Pancreas (tissue), 10 donors: Measurements from ENCODE around the gene VGLL4. TPM values are rescaled to one million over a fixed set of nuclear protein-coding genes. Genes with fewer than 3 reads are reported as not detected.

Experiments
- ATAC-seq, 4 donors: fragments of 200-7000 bp; cut with Tn5 transposase; one replicate each; pipeline versions ENCODE4 v1.8.0 to v1.9.1; 2020; ENCODE audit warnings: mild to moderate bottlenecking in 4 of 4, moderate library complexity in 4 of 4
- DNase-seq, 6 donors: peaks; one replicate each; pipeline ENCODE4 v3.0.0-alpha.2; 2020
- FAIRE-seq: peaks from 2 replicates; lab custom pipeline; 2012; peaks lifted over from hg19 to GRCh38; lab: Jason Lieb, UNC
- H3K27ac ChIP-seq, 4 donors: fragments of 200-600 bp; sonication (generic); 1 replicate in 3 of 4; 2 replicates in 1 of 4; pipeline versions ENCODE4 v1.5.0 to v1.8.0; 2020
- H3K27me3 ChIP-seq, 4 donors: fragments of 200-600 bp; one replicate each; pipeline ENCODE4 v1.8.0; 2021
- H3K36me3 ChIP-seq, 3 donors: fragments of 200-600 bp; sonication (generic) in 1 of 3; one replicate each; pipeline versions ENCODE4 v1.5.0 to v1.8.0; 2020 to 2021
- H3K4me1 ChIP-seq, 3 donors: fragments of 200-600 bp; one replicate each; pipeline ENCODE4 v1.8.0; 2021
- H3K4me3 ChIP-seq, 4 donors: fragments of 200-600 bp; sonication (generic) in 2 of 4; one replicate each; pipeline versions ENCODE4 v1.5.0 to v1.8.0; 2020 to 2021
- H3K9me3 ChIP-seq, 4 donors: fragments of 200-600 bp; one replicate each; pipeline ENCODE4 v1.8.0; 2021
- WGBS, 2 donors: extraction: QIAGEN DNeasy Blood & Tissue Kit; methylation state at CpG; one replicate each; pipeline ENCODE4 v1.1.7; 2013; 5-methylcytosine and 5-hydroxymethylcytosine counted together
- intact Hi-C, 3 donors: fragments of 100-400 bp; cut with DNase I; formaldehyde crosslinking; loops; one replicate each; pipeline versions ENCODE4 v1.11.1 to v1.14.2; 2022
- polyA plus RNA-seq, 2 donors: library from polyadenylated mRNA; stranded (reverse); fragments of 200-250 nt; gene quantifications; one replicate each; pipeline ENCODE4 v1.2.3, GENCODE V29; 2013
- total RNA-seq, 6 donors: library from RNA; stranded (reverse); fragmentation: NEBNext Ultra II Directional in 4 of 6; extraction: Animal tissue kit (Norgen Biotek cat#: 25700) in 4 of 6; gene quantifications; one replicate each; pipeline versions ENCODE4 v1.2.1 to v1.2.4, GENCODE V29; 2021 to 2023
- TF ChIP-seq, protein P1 (sequence below), 4 donors: fragments of 200-600 bp; sonication (generic) in 3 of 4; IDR thresholded peaks; one replicate each; pipeline versions ENCODE4 v1.5.0 to v1.8.0; 2021; ENCODE audit warnings: antibody characterized with exemption in 4 of 4
- donor health status: healthy with polysubstance abuse.
- donor health status: DM: no; HTN: no; CAD: no; lungs with moderate emphysema.
- donor health status: DM: no; HTN: no; CAD: no.
- donor health status: control.
- donor health status: control.
- donor health status: Bipolar disorder and iron deficiency.
- donor health status: DM: yes; HTN: yes; CAD: no.
- donor health status: DM: no; HTN: no; CAD: no.
- donor health status: DM: no; HTN: no; CAD: no.
- donor health status: DM: yes; HTN: yes; CAD: no.

VGLL4 gene
- total and polyA plus RNA-seq, 8 donors = 17.3 to 47.8 (median 22.0) TPM

DNA sequence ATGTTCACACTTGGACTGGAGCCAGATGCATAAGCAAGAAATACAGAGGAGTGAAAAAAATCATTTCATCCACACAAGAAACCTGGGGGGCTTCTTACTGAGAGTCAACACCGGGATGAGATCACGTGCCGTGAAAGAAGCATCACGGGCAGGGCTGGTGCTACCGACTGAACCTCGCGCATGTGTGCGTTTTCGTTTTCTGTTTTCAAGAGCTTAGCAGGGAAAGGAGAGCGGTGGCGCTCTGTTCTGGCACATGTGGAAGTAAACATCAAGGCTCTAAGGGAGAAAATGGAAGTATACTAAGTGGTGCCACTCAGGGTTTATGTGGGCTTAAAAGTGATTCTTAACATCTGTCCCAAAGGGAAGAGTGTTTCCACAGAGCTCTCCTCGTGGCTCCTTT is 55.9 kb downstream of the VGLL4 start:
- H3K4me3 ChIP-seq = no peak overlapping the region
- intact Hi-C loops = no loop called here
- DNase-seq (peak in 1 of 6 donors; percentile 6), FAIRE-seq (no peak), ATAC-seq (no peak)
- H3K36me3 ChIP-seq = no peaks in the 10 kb centered on the region
- no peaks in the 10 kb centered on the region for H3K27me3 ChIP-seq
- WGBS, 2 donors = 96 to 97% methylated on average over 12 of the region's 12 CpGs
- H3K27ac ChIP-seq = no peak overlapping the region
- H3K4me1 ChIP-seq = peaks cover 14 to 38% (median 35%) of the 10 kb centered on the region in 3 donors
- TF ChIP-seq, protein P1, sequence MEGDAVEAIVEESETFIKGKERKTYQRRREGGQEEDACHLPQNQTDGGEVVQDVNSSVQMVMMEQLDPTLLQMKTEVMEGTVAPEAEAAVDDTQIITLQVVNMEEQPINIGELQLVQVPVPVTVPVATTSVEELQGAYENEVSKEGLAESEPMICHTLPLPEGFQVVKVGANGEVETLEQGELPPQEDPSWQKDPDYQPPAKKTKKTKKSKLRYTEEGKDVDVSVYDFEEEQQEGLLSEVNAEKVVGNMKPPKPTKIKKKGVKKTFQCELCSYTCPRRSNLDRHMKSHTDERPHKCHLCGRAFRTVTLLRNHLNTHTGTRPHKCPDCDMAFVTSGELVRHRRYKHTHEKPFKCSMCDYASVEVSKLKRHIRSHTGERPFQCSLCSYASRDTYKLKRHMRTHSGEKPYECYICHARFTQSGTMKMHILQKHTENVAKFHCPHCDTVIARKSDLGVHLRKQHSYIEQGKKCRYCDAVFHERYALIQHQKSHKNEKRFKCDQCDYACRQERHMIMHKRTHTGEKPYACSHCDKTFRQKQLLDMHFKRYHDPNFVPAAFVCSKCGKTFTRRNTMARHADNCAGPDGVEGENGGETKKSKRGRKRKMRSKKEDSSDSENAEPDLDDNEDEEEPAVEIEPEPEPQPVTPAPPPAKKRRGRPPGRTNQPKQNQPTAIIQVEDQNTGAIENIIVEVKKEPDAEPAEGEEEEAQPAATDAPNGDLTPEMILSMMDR (IDR thresholded peaks at IDR 0.05) = no peak
- H3K9me3 ChIP-seq = no peaks in the 10 kb centered on the region

DNA sequence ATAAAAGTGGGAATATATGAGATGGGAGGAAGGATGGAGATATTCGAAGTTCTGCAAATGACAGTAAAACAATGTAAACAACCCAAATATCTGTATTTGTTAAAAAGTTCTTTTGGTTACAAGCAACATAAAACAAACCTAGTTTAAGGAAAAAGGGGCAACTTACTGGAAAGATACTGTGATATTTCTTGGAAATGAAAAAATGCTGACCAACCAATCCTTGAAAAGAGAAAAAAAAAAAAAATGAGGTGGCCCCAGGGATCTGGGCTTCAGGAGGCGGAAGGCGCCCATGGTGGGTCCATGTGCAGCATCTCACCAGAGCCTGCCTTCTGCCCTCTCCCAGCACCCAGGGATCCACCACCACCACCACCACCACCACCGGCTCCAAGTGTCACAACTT is 59.1 kb downstream of the VGLL4 start:
- WGBS, 2 donors = 78 to 84% methylated on average over 4 of the region's 4 CpGs
- TF ChIP-seq, protein P1 (IDR thresholded peaks at IDR 0.05) = no peak
- no peak for ATAC-seq
- H3K36me3 ChIP-seq = no peaks in the 10 kb centered on the region
- H3K27me3 ChIP-seq = no peaks in the 10 kb centered on the region
- no peak for DNase-seq
- H3K27ac ChIP-seq = no peak overlapping the region
- FAIRE-seq = no peak
- H3K9me3 ChIP-seq = no peaks in the 10 kb centered on the region
- intact Hi-C loops = no loop called here
- H3K4me1 ChIP-seq = peaks cover 15 to 27% (median 17%) of the 10 kb centered on the region in 3 donors
- H3K4me3 ChIP-seq = no peak overlapping the region

DNA sequence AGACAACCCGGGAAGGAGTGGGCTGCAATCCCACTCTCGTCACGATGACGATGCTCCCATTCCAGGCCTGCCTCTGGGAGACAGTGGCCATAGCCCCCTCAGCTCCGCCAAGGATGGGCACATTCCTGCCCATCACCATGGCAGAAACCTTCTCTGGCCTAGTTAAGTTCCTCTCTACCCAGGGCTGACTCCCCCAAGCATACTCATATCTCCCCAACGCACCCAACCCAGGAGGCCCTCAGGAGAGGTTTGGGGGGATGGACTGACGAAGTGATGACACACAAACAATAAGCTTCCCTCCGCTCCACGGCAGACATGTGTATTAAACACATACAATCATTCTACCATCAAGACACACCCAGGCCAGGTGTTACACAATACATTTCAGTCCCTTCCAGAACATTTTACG is 60.1 kb downstream of the VGLL4 start:
- 75 to 78% methylated on average over 10 of the region's 10 CpGs for WGBS, 2 donors
- Histone ChIP-seq H3K4me1 (peaks cover 10 to 26% (median 17%) of the 10 kb centered on the region in 3 donors), H3K36me3 (no peaks in the 10 kb centered on the region), H3K4me3 (no peak overlapping the region), H3K27me3 (no peaks in the 10 kb centered on the region), H3K27ac (peak overlapping the region in 1 of 4 donors; percentile 56), H3K9me3 (no peaks in the 10 kb centered on the region)
- FAIRE-seq (no peak), ATAC-seq (no peak), DNase-seq (peak in 1 of 6 donors; percentile 7)
- intact Hi-C loops = no loop called here
- TF ChIP-seq, protein P1 (IDR thresholded peaks at IDR 0.05) = no peak

DNA sequence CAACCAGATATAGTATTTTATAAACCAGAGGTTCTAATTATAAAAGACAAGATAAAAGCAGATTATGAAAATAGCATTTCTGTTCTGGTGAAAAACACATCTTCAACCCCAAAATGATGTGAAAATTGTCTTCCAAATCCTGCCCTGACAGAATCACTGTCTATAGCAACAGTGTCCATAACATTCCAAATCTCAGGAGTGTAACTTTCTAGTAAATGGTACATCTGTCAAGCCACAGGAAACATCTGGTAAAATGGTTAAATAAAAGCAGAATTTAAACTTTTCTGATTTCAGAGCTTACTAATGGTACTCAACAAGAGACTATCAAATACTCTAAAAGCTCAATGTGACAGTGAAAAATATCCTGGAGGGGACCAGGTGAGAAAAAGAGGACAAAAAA is 60.5 kb downstream of the VGLL4 start:
- intact Hi-C loops = no loop called here
- Histone ChIP-seq H3K27me3 (no peaks in the 10 kb centered on the region), H3K4me3 (no peak overlapping the region), H3K9me3 (no peaks in the 10 kb centered on the region), H3K27ac (peak overlapping the region in 3 of 4 donors; percentile 36 to 60 (median 56)), H3K36me3 (no peaks in the 10 kb centered on the region), H3K4me1 (peaks cover 10 to 26% (median 17%) of the 10 kb centered on the region in 3 donors)
- FAIRE-seq (no peak), DNase-seq (no peak), ATAC-seq (no peak)
- TF ChIP-seq, protein P1 (IDR thresholded peaks at IDR 0.05) = no peak

DNA sequence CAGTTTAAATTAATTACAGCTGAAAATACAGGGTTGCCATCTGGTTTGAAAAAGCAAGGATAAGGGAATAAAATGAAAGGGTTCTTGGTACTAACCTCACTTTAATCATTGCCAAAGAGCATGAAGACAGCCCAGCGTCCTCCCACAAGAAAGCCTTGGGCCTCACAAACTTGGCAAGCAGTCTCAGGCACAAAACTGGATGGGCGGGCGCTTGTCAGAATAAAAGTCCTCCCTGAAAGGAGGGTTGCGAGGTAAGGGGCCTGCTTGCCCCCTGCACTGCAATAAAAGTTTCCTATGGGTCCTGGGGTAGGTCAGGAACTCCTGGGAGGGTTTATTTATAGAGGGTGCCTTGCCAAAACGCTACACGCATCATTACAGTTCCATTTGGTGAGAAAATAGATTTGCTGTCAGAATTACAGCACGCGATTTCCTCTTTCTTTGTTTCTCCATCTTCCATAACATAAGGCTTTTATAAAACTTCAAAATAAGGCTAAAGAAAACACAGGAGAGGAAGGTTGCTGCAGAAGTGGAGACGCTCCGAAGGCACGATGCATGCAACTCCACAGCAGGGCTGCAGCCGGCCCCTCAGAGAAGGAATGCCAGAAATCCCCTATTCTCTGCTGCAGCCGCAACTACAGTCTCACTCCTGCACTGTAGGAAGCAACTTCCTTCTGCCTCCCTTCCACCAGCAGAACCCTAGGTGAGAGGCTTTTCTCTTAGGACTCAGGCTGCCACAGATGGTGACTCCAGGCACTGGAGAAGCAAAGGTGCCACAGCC is 61.3 kb downstream of the VGLL4 start:
- peak overlapping the region in 2 of 4 donors; percentile 9 to 24 for H3K4me3 ChIP-seq
- intact Hi-C loops = no loop called here

More for the DNA sequence above, 61.3 kb downstream of the VGLL4 start:
- FAIRE-seq (no peak), DNase-seq (peak in 5 of 6 donors; percentile 52 to 70 (median 68)), ATAC-seq (peak; percentile 85 to 93 (median 90))
- TF ChIP-seq, protein P1 (IDR thresholded peaks at IDR 0.05) = no peak
- no peaks in the 10 kb centered on the region for H3K9me3 ChIP-seq
- no peaks in the 10 kb centered on the region for H3K36me3 ChIP-seq
- 3 to 5% methylated on average over 13 of the region's 13 CpGs for WGBS, 2 donors
- H3K27ac ChIP-seq = peak overlapping the region; percentile 20 to 60 (median 46)
- no peaks in the 10 kb centered on the region for H3K27me3 ChIP-seq
- peaks cover 10 to 26% (median 17%) of the 10 kb centered on the region in 3 donors for H3K4me1 ChIP-seq
